Spleen (tissue), 11 donors: Measurements from ENCODE around the gene PPBP. TPM values are rescaled to one million over a fixed set of nuclear protein-coding genes. Genes with fewer than 3 reads are reported as not detected.

Experiments used
- DNase-seq: peaks from one replicate; pipeline ENCODE4 v3.0.0-alpha.2; 2020
- H3K27ac ChIP-seq, 8 donors: fragments of 200-600 bp; sonication (generic) in 7 of 8; 1 replicate in 4 of 8; 2 replicates in 4 of 8; pipeline versions ENCODE4 v1.5.0 to v1.8.0; 2016 to 2021; ENCODE audit warnings: inconsistent platforms in 4 of 8, mild to moderate bottlenecking in 4 of 8, moderate library complexity in 1 of 8
- H3K27me3 ChIP-seq, 7 donors: fragments of 200-600 bp; sonication (generic) in 6 of 7; replicated peaks in 1 of 7; 1 replicate in 4 of 7; 2 replicates in 3 of 7; pipeline versions ENCODE4 v1.5.0 to v1.8.0; 2016 to 2021; ENCODE audit warnings: inconsistent platforms in 3 of 7, mild to moderate bottlenecking in 1 of 7
- H3K36me3 ChIP-seq, 6 donors: fragments of 200-600 bp; sonication (generic) in 5 of 6; 1 replicate in 4 of 6; 2 replicates in 2 of 6; pipeline versions ENCODE4 v1.5.0 to v1.8.0; 2016 to 2021; ENCODE audit warnings: inconsistent platforms in 2 of 6
- H3K4me1 ChIP-seq, 6 donors: fragments of 200-600 bp; sonication (generic) in 5 of 6; 1 replicate in 3 of 6; 2 replicates in 3 of 6; pipeline versions ENCODE4 v1.5.0 to v1.8.0; 2016 to 2021; ENCODE audit warnings: inconsistent platforms in 3 of 6
- H3K4me3 ChIP-seq, 8 donors: fragments of 200-600 bp; sonication (generic) in 7 of 8; 1 replicate in 4 of 8; 2 replicates in 4 of 8; pipeline versions ENCODE4 v1.5.0 to v1.8.0; 2016 to 2021; ENCODE audit warnings: inconsistent platforms in 4 of 8, mild to moderate bottlenecking in 4 of 8, moderate library complexity in 2 of 8
- H3K9me3 ChIP-seq, 8 donors: fragments of 200-600 bp; sonication (generic) in 7 of 8; 1 replicate in 4 of 8; 2 replicates in 4 of 8; pipeline versions ENCODE4 v1.5.0 to v1.8.0; 2016 to 2021; ENCODE audit warnings: inconsistent platforms in 4 of 8
- CTCF ChIP-seq, 11 experiments: fragments of 200-600 bp in 7 of 11; fragments of 450-650 bp in 4 of 11; sonication (generic) in 4 of 11; IDR thresholded peaks in 8 of 11; conservative IDR thresholded peaks in 3 of 11; 1 replicate in 7 of 11; 2 replicates in 4 of 11; pipeline versions ENCODE4 v1.4.0 to v1.8.0; 2016 to 2021; ENCODE audit warnings: antibody characterized with exemption in 11 of 11, inconsistent platforms in 4 of 11, mild to moderate bottlenecking in 1 of 11
- POLR2A ChIP-seq, 3 donors: fragments of 450-650 bp; IDR thresholded peaks; one replicate each; pipeline ENCODE4 v1.5.1; 2017; ENCODE audit warnings: antibody characterized with exemption in 3 of 3, mild to moderate bottlenecking in 1 of 3
- POLR2AphosphoS5 ChIP-seq, 3 donors: sonication (generic); formaldehyde crosslinking; IDR thresholded peaks; one replicate each; pipeline ENCODE4 v1.5.1; 2017; ENCODE audit warnings: antibody characterized with exemption in 3 of 3
- WGBS, 5 donors: extraction: QIAGEN DNeasy Blood & Tissue Kit in 3 of 5; methylation state at CpG; one replicate each; pipeline versions ENCODE4 v1.1.5 to v1.1.7; 2013 to 2018; 5-methylcytosine and 5-hydroxymethylcytosine counted together
- intact Hi-C: fragments of 100-400 bp; cut with DNase I; formaldehyde crosslinking; loops from one replicate; pipeline ENCODE4 v1.15.0; 2023; ENCODE audit warnings: low total_unique reads
- polyA plus RNA-seq, 3 donors: library from polyadenylated mRNA; stranded (reverse); fragments of 200-250 nt; gene quantifications; one replicate each; pipeline ENCODE4 v1.2.1, GENCODE V29; 2013
- total RNA-seq, 7 donors: library from RNA; depleted of rRNA in 3 of 7; stranded (reverse); fragments of >200 nt in 3 of 7; fragmentation: NEBNext Ultra II Directional in 4 of 7; extraction: Animal tissue kit (Norgen Biotek cat#: 25700) in 4 of 7; gene quantifications; one replicate each; pipeline versions ENCODE4 v1.1.0 to v1.2.1, GENCODE V29; 2016 to 2021
- donor health status: healthy with polysubstance abuse.
- donor health status: DM: no; HTN: no; CAD: no; lungs with moderate emphysema.
- donor health status: DM: no; HTN: no; CAD: no.
- donor health status: Bipolar disorder and iron deficiency.
- donor health status: healthy.
- donor health status: DM: no; HTN: no; CAD: no.
- donor health status: DM: yes; HTN: yes; CAD: no.

The PPBP gene
- total and polyA plus RNA-seq, 10 donors, result 12.9 to 232 (median 102) TPM

DNA sequence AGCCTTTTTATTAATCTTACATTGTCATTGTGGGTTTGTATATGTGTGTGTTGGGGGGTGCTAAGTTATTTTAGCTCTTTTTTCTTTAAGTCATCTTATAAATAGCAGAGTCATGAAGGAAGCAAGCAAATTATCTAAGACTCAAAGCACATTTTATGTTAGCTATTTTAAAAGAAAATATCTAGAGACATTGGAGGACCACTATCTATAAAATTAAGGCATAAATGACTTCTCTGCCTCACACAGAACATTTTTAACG, 3.7 kb upstream of the PPBP start:
- H3K9me3 ChIP-seq, result no peaks in the 10 kb centered on the region
- H3K4me3 ChIP-seq, result no peak overlapping the region
- H3K27ac ChIP-seq, result no peak overlapping the region
- H3K27me3 ChIP-seq, result no peaks in the 10 kb centered on the region
- H3K4me1 ChIP-seq, result no peaks in the 10 kb centered on the region
- intact Hi-C loops, result no loop called here
- no peak for DNase-seq
- TF ChIP-seq POLR2AphosphoS5 (IDR thresholded peaks at IDR 0.05) (no peak), CTCF (IDR thresholded peaks at IDR 0.05 in 8 of 11, conservative IDR thresholded peaks at IDR 0.05 in 3 of 11) (no peak), POLR2A (IDR thresholded peaks at IDR 0.05) (no peak)
- 68 to 95% (median 77%) methylated on average over 1 of the region's 1 CpG for WGBS, 5 donors
- no peaks in the 10 kb centered on the region for H3K36me3 ChIP-seq

DNA sequence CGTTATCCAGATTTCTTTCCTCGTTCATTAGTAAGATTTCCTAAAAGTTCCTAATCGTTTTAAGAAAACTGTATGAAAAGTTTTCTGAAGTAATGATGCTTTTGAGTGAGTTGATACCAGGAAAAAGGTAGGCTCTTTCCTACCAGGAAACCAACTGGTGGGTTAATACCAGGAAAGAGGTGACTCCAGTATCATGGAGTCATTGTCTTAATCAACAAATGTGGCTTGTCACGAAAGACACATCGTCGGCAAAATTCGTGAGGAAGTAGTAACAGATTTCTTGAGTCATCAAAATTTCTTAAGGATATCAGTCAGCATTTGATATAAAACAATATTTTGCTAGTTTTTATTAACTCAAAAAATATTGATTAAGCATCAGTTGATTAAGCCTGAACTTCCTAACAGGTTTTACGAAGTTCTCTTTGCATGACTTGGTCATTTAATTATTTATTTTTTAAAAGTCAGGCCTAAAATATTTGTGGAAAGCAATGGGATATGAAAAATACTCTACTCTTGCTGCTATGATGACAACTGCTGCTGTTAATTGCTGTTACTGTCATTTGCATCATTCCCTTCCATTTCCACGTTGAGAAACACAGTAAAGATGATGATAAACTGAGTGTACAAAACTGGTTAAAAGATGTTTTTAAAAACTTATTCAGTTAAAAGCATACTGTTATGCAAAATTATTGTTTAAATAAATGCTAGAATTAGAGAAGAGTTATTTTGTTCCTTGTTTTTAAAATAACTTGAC, 3.2 kb upstream of the PPBP start:
- WGBS, 5 donors, result 79 to 90% (median 86%) methylated on average over 9 of the region's 9 CpGs
- H3K27ac ChIP-seq, result no peak overlapping the region
- intact Hi-C loops, result no loop called here

GRCh38 chr4:73989928-73990327, 1.9 kb upstream of the PPBP start:
- intact Hi-C loops, result no loop called here
- Histone ChIP-seq H3K27me3 (no peaks in the 10 kb centered on the region), H3K36me3 (no peaks in the 10 kb centered on the region), H3K4me3 (no peak overlapping the region), H3K4me1 (no peaks in the 10 kb centered on the region), H3K9me3 (no peaks in the 10 kb centered on the region), H3K27ac (no peak overlapping the region)
- no peak for TF ChIP-seq POLR2AphosphoS5 (IDR thresholded peaks at IDR 0.05)
- TF ChIP-seq POLR2A (IDR thresholded peaks at IDR 0.05), result no peak
- TF ChIP-seq CTCF (IDR thresholded peaks at IDR 0.05 in 8 of 11, conservative IDR thresholded peaks at IDR 0.05 in 3 of 11), result no peak
- DNase-seq, result no peak
- WGBS, 5 donors, result 88 to 96% (median 93%) methylated on average over 5 of the region's 5 CpGs

More for the DNA sequence above, 3.2 kb upstream of the PPBP start:
- H3K36me3 ChIP-seq, result no peaks in the 10 kb centered on the region
- H3K4me1 ChIP-seq, result no peaks in the 10 kb centered on the region
- H3K4me3 ChIP-seq, result no peak overlapping the region
- no peaks in the 10 kb centered on the region for H3K27me3 ChIP-seq
- no peaks in the 10 kb centered on the region for H3K9me3 ChIP-seq
- TF ChIP-seq CTCF (IDR thresholded peaks at IDR 0.05 in 8 of 11, conservative IDR thresholded peaks at IDR 0.05 in 3 of 11) (no peak), POLR2AphosphoS5 (IDR thresholded peaks at IDR 0.05) (no peak), POLR2A (IDR thresholded peaks at IDR 0.05) (no peak)
- DNase-seq, result no peak

DNA sequence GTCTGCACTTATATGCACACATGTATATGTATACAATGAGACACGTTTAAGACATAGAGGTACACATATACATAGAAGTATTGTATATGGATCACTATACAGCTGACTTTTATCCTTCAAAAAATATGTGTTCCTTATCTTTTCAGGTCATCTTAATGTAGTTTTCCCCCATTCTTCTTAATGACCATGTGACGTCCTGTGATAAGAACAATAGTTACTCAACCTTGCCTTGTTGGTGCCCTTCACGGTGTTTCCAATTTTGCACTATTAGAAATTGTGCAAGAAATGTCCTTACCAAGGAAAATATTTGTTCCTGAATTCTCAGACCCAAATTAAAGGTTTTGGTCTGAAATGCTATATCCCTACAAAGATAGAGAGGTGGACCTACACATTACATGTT, 1.0 kb upstream of the PPBP start:
- Histone ChIP-seq H3K4me1 (no peaks in the 10 kb centered on the region), H3K9me3 (no peaks in the 10 kb centered on the region), H3K36me3 (no peaks in the 10 kb centered on the region), H3K27ac (no peak overlapping the region), H3K27me3 (no peaks in the 10 kb centered on the region), H3K4me3 (no peak overlapping the region)
- TF ChIP-seq POLR2AphosphoS5 (IDR thresholded peaks at IDR 0.05) (no peak), POLR2A (IDR thresholded peaks at IDR 0.05) (no peak), CTCF (IDR thresholded peaks at IDR 0.05 in 8 of 11, conservative IDR thresholded peaks at IDR 0.05 in 3 of 11) (no peak)
- intact Hi-C loops, result no loop called here
- no peak for DNase-seq
- 57 to 82% (median 65%) methylated on average over 3 of the region's 3 CpGs for WGBS, 5 donors
